ENCODE measurements around the gene PI3. TPM values are rescaled to one million over a fixed set of nuclear protein-coding genes. Genes with fewer than 3 reads are reported as not detected.

The PI3 gene
- total RNA-seq, 1 experiment from 2014 or later = not detected

DNA sequence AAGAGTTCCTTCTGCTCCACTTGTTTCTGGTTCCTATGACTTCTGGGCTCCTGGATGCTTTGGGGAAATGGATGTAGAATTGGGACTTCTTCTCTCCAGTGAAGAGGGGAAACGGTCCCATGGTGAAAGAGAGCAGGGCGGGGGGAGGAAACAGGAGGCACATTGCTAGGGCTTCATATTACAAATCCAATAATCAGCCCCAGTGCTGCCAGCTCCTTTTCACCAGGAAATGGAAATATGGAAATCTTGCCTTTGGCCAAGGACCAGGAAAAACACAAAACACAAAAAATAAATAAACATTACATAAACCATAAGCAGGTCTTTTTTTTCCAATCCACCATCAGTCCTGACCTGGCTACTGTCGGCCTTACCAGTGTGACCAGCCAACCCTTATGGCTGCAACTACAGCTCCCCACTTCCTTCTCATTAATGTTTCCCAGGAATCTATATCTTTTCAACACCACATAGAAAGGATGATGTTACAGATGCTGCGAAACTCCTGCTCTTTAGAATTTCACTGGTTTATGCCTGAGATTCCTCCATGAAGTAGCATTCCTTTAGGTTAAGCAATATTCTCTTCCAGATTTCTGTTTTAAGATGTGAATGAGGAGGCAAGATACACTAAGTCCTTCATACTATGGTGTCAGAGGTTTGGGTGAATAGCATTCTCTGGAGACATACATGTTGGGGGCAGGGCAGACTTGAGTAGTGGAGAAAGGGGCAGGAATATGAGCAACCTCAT lies 2.0 kb downstream of the PI3 start:
- Histone ChIP-seq H2AFZ (ENCODE audit: low read depth, low read length, poor library complexity, severe bottlenecking) (no peak overlapping the region), H3K9ac (ENCODE audit: low read length) (no peak overlapping the region), H3K9me3 (ENCODE audit: control insufficient read depth in 1 of 2, insufficient read depth in 1 of 2, low read depth in 1 of 2, low read length in 2 of 2) (no peaks in the 10 kb centered on the region), H3K4me1 (ENCODE audit: control insufficient read depth in 1 of 2, insufficient read depth in 2 of 2, low read length in 2 of 2) (no peaks in the 10 kb centered on the region), H3K9me2 (ENCODE audit: insufficient read depth) (no peaks in the 10 kb centered on the region), H3K4me3 (replicated peaks in 1 of 2; ENCODE audit: low read depth in 1 of 2, low read length in 2 of 2) (no peak overlapping the region), H3K27ac (ENCODE audit: low read depth, low read length) (no peak overlapping the region), H3K27me3 (ENCODE audit: insufficient read depth, low read length) (no peaks in the 10 kb centered on the region), H4K20me1 (ENCODE audit: insufficient read depth) (no peaks in the 10 kb centered on the region), H3K79me2 (ENCODE audit: insufficient read depth, low read length) (no peaks in the 10 kb centered on the region), H3K36me3 (ENCODE audit: control insufficient read depth in 1 of 2, insufficient read depth in 2 of 2, low read length in 2 of 2) (no peaks in the 10 kb centered on the region), H3K4me2 (ENCODE audit: low read length) (no peak overlapping the region)
- RAD21 ChIA-PET (ENCODE audit: low non-redundant PET in 1 of 2, low total read pairs in 2 of 2, uncharacterized antibody in 2 of 2, unreplicated experiment in 2 of 2) = no interaction called here
- ATAC-seq (no peak), DNase-seq (ENCODE audit: low read depth, low spot score) (no peak)
- POLR2A ChIA-PET = no interaction called here
- intact Hi-C loops (cut with micrococcal nuclease) = no loop called here
- TF ChIP-seq YY1 (IDR thresholded peaks at IDR 0.05; ENCODE audit: extremely low read depth, insufficient replicate concordance, low read depth, low read length) (no peak), SP1 (IDR thresholded peaks at IDR 0.05; ENCODE audit: low read depth) (no peak), RAD21 (IDR thresholded peaks at IDR 0.05; ENCODE audit: low read depth) (no peak), POLR2AphosphoS5 (IDR thresholded peaks at IDR 0.05; ENCODE audit: low read depth, low read length) (no peak), SRF (IDR thresholded peaks at IDR 0.05; ENCODE audit: low read depth) (no peak), POLR2A (IDR thresholded peaks at IDR 0.05; ENCODE audit: borderline replicate concordance, extremely low read depth, insufficient read depth, insufficient read length) (no peak), ZNF274 (IDR thresholded peaks at IDR 0.05; ENCODE audit: low read depth, low read length) (no peak), EZH2 (IDR thresholded peaks at IDR 0.05) (no peak), EGR1 (IDR thresholded peaks at IDR 0.05; ENCODE audit: low read depth) (no peak), CEBPB (IDR thresholded peaks at IDR 0.05; ENCODE audit: low read depth) (no peak), EZH2phosphoT487 (IDR thresholded peaks at IDR 0.05; ENCODE audit: borderline replicate concordance) (no peak), ELF1 (IDR thresholded peaks at IDR 0.05; ENCODE audit: borderline replicate concordance, low read depth) (no peak), ZFX (IDR thresholded peaks at IDR 0.05) (no peak), SIN3A (IDR thresholded peaks at IDR 0.05; ENCODE audit: low read depth) (no peak), FOSL1 (IDR thresholded peaks at IDR 0.05; ENCODE audit: low read depth) (no peak), CBX3 (IDR thresholded peaks at IDR 0.05; ENCODE audit: low read depth) (no peak), JUND (IDR thresholded peaks at IDR 0.05) (no peak)
- TF ChIP-seq, protein P1, sequence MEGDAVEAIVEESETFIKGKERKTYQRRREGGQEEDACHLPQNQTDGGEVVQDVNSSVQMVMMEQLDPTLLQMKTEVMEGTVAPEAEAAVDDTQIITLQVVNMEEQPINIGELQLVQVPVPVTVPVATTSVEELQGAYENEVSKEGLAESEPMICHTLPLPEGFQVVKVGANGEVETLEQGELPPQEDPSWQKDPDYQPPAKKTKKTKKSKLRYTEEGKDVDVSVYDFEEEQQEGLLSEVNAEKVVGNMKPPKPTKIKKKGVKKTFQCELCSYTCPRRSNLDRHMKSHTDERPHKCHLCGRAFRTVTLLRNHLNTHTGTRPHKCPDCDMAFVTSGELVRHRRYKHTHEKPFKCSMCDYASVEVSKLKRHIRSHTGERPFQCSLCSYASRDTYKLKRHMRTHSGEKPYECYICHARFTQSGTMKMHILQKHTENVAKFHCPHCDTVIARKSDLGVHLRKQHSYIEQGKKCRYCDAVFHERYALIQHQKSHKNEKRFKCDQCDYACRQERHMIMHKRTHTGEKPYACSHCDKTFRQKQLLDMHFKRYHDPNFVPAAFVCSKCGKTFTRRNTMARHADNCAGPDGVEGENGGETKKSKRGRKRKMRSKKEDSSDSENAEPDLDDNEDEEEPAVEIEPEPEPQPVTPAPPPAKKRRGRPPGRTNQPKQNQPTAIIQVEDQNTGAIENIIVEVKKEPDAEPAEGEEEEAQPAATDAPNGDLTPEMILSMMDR (IDR thresholded peaks at IDR 0.05 in 2 of 3, conservative IDR thresholded peaks at IDR 0.05 in 1 of 3; ENCODE audit: borderline replicate concordance in 1 of 3, insufficient read depth in 1 of 3, low read depth in 2 of 3, low read length in 2 of 3) = no peak
- TF ChIP-seq, protein P2, sequence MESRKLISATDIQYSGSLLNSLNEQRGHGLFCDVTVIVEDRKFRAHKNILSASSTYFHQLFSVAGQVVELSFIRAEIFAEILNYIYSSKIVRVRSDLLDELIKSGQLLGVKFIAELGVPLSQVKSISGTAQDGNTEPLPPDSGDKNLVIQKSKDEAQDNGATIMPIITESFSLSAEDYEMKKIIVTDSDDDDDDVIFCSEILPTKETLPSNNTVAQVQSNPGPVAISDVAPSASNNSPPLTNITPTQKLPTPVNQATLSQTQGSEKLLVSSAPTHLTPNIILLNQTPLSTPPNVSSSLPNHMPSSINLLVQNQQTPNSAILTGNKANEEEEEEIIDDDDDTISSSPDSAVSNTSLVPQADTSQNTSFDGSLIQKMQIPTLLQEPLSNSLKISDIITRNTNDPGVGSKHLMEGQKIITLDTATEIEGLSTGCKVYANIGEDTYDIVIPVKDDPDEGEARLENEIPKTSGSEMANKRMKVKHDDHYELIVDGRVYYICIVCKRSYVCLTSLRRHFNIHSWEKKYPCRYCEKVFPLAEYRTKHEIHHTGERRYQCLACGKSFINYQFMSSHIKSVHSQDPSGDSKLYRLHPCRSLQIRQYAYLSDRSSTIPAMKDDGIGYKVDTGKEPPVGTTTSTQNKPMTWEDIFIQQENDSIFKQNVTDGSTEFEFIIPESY (IDR thresholded peaks at IDR 0.05; ENCODE audit: extremely low read depth, insufficient replicate concordance, low read length) = no peak
- TF ChIP-seq, protein P3, sequence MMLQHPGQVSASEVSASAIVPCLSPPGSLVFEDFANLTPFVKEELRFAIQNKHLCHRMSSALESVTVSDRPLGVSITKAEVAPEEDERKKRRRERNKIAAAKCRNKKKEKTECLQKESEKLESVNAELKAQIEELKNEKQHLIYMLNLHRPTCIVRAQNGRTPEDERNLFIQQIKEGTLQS (IDR thresholded peaks at IDR 0.05) = no peak
- no TSS peak for BruUV-seq (replicated peaks)
- CTCF ChIA-PET = no interaction called here
